K562 (cell line): ENCODE results near the gene HUS1. TPM values are rescaled to one million over a fixed set of nuclear protein-coding genes. Genes with fewer than 3 reads are reported as not detected.

ENCODE experiments used
- ATAC-seq: fragments of 200-7000 bp; cut with Tn5 transposase; 3 replicates; pipeline ENCODE4 v1.9.1; 2020; ENCODE audit warnings: moderate library complexity
- BruUV-seq: library from RNA; stranded (reverse); fragments of 400-500 nt; replicated peaks from 2 replicates; lab custom pipeline; 2021; lab: Mats Ljungman, UMichigan
- CTCF ChIA-PET: fragments of 300-600 bp; formaldehyde crosslinking; extraction: SDS; loops from one replicate; lab custom pipeline; 2021; ENCODE audit warnings: low intra/inter-chr PET ratio; lab: Yijun Ruan, JAX
- POLR2A ChIA-PET: fragments of 300-600, 350-650 bp; sonication (Branson Sonifier 250); formaldehyde crosslinking; extraction: SDS; loops from one replicate; lab custom pipeline; 2021; ENCODE audit warnings: antibody characterized with exemption, inconsistent platforms; lab: Yijun Ruan, JAX
- DNase-seq, 4 experiments: peaks; one replicate each; pipeline versions ENCODE4 v3.0.0 to v3.0.0-alpha.2; 2011 to 2018; ENCODE audit warnings: low spot score in 3 of 4, mixed read lengths in 3 of 4; ENCODE audit errors: extremely low read depth in 1 of 4
- FAIRE-seq: peaks from 2 replicates; lab custom pipeline; 2011; peaks lifted over from hg19 to GRCh38; lab: Jason Lieb, UNC
- H2AFZ ChIP-seq: 2 replicates; pipeline ENCODE4 v1.6.0; 2011; ENCODE audit warnings: low read depth, low read length, control low read depth, inconsistent platforms
- H3K27ac ChIP-seq: fragments of 200-600 bp; 3 replicates; pipeline ENCODE4 v1.8.0; 2011; ENCODE audit warnings: low read depth, mild to moderate bottlenecking, control low read depth, inconsistent platforms, low read length, moderate library complexity, mixed read lengths; ENCODE audit errors: extremely low read depth
- H3K27me3 ChIP-seq, 2 experiments: fragments of 300-600 bp in 1 of 2; 2 replicates in 1 of 2; 3 replicates in 1 of 2; pipeline versions ENCODE4 v1.6.0 to v1.8.0; 2011; ENCODE audit warnings: inconsistent platforms in 2 of 2, low read length in 2 of 2, mild to moderate bottlenecking in 1 of 2, mixed read lengths in 1 of 2, moderate library complexity in 1 of 2; ENCODE audit not compliant: control insufficient read depth in 2 of 2, insufficient read depth in 2 of 2
- H3K36me3 ChIP-seq: fragments of 300-600 bp; 3 replicates; pipeline ENCODE4 v1.8.0; 2011; ENCODE audit warnings: mild to moderate bottlenecking, low read length, inconsistent platforms; ENCODE audit not compliant: control insufficient read depth, insufficient read depth
- H3K4me1 ChIP-seq, 2 experiments: fragments of 200-600 bp in 1 of 2; replicated peaks in 1 of 2; 2 replicates in 1 of 2; 3 replicates in 1 of 2; pipeline versions ENCODE4 v1.5.1 to v1.8.0; 2011; ENCODE audit warnings: inconsistent platforms in 2 of 2, low read length in 2 of 2, mild to moderate bottlenecking in 1 of 2, mixed read lengths in 1 of 2, moderate library complexity in 1 of 2; ENCODE audit not compliant: control insufficient read depth in 2 of 2, insufficient read depth in 2 of 2
- H3K4me2 ChIP-seq: 2 replicates; pipeline ENCODE4 v1.6.1; 2011; ENCODE audit warnings: low read length, control low read depth, inconsistent platforms, mixed read lengths; ENCODE audit not compliant: insufficient read depth
- H3K4me3 ChIP-seq: fragments of 200-600 bp; sonication (generic), shearing (Covaris generic); 2 replicates; pipeline ENCODE4 v1.5.1; 2016; ENCODE audit warnings: control low read depth, inconsistent platforms
- H3K79me2 ChIP-seq: fragments of 200-600 bp; 3 replicates; pipeline ENCODE4 v1.8.0; 2011; ENCODE audit warnings: low read length, inconsistent platforms; ENCODE audit not compliant: control insufficient read depth, insufficient read depth
- H3K9ac ChIP-seq, 2 experiments: 2 replicates each; pipeline versions ENCODE4 v1.6.0 to v1.6.1; 2011; ENCODE audit warnings: low read depth in 2 of 2, low read length in 2 of 2, control low read depth in 1 of 2, inconsistent platforms in 1 of 2, mild to moderate bottlenecking in 1 of 2, mixed read lengths in 1 of 2; ENCODE audit not compliant: insufficient read depth in 1 of 2
- H3K9me1 ChIP-seq: one replicate; pipeline ENCODE4 v1.6.0; 2011; ENCODE audit warnings: inconsistent platforms, mild to moderate bottlenecking, low read length, moderate library complexity; ENCODE audit not compliant: control insufficient read depth, insufficient read depth
- H3K9me3 ChIP-seq: replicated peaks from 2 replicates; pipeline ENCODE4 v1.5.1; 2011; ENCODE audit warnings: low read depth, low read length, inconsistent platforms; ENCODE audit not compliant: control insufficient read depth, insufficient read depth
- H4K20me1 ChIP-seq: replicated peaks from 2 replicates; pipeline ENCODE4 v1.6.1; 2011; ENCODE audit warnings: low read length, inconsistent platforms, mixed read lengths; ENCODE audit not compliant: control insufficient read depth, insufficient read depth
- AFF1 ChIP-seq, 2 experiments: fragments of 450-650 bp; IDR thresholded peaks; 2 replicates each; pipeline ENCODE4 v1.6.1; 2018; ENCODE audit warnings: mild to moderate bottlenecking in 2 of 2, low read depth in 1 of 2; ENCODE audit not compliant: partially characterized antibody in 2 of 2
- DLX4 ChIP-seq: fragments of 250-450 bp; sonication (Bioruptor Pico); IDR thresholded peaks from 2 replicates; pipeline ENCODE4 v1.6.1; 2021; ENCODE audit warnings: mild to moderate bottlenecking
- E2F4 ChIP-seq: sonication (generic); formaldehyde crosslinking; IDR thresholded peaks from 2 replicates; pipeline ENCODE4 v1.8.0; 2022; ENCODE audit warnings: mild to moderate bottlenecking, low read depth, missing genetic modification reagents
- ETS1 ChIP-seq: conservative IDR thresholded peaks from 2 replicates; pipeline ENCODE4 v1.6.1; 2011; ENCODE audit warnings: low read depth, mild to moderate bottlenecking, low read length; ENCODE audit not compliant: control insufficient read depth
- FIP1L1 ChIP-seq: fragments of 200-400 bp; formaldehyde crosslinking; IDR thresholded peaks from 2 replicates; pipeline ENCODE4 v1.6.1; 2018; ENCODE audit warnings: mild to moderate bottlenecking, low read depth, low read length; ENCODE audit not compliant: poor library complexity, severe bottlenecking
- PBX2 ChIP-seq, 2 experiments: IDR thresholded peaks in 1 of 2; conservative IDR thresholded peaks in 1 of 2; 2 replicates each; pipeline ENCODE4 v1.6.1; 2016; ENCODE audit warnings: low read depth in 2 of 2, mild to moderate bottlenecking in 1 of 2, missing compliant biosample characterization in 1 of 2, missing genetic modification characterization in 1 of 2, moderate library complexity in 1 of 2
- POLR3A ChIP-seq: IDR thresholded peaks from 2 replicates; pipeline ENCODE4 v1.6.1; 2011; ENCODE audit warnings: borderline replicate concordance, mild to moderate bottlenecking, moderate library complexity; ENCODE audit not compliant: insufficient read length, insufficient read depth; ENCODE audit errors: extremely low read depth
- RFX1 ChIP-seq: fragments of 450-650 bp; IDR thresholded peaks from 2 replicates; pipeline ENCODE4 v1.6.1; 2016; ENCODE audit warnings: mild to moderate bottlenecking, moderate library complexity
- SREBF2 ChIP-seq: sonication (generic); formaldehyde crosslinking; IDR thresholded peaks from 2 replicates; pipeline ENCODE4 v1.4.0; 2020; ENCODE audit warnings: mild to moderate bottlenecking, missing genetic modification reagents
- TAF7 ChIP-seq: fragments of 450-650 bp; IDR thresholded peaks from 2 replicates; pipeline ENCODE4 v1.6.1; 2016; ENCODE audit warnings: missing genetic modification characterization, missing compliant biosample characterization
- ZNF121 ChIP-seq: sonication (generic); formaldehyde crosslinking; conservative IDR thresholded peaks from 2 replicates; pipeline ENCODE4 v1.8.0; 2022; ENCODE audit warnings: missing genetic modification reagents
- ZNF586 ChIP-seq: fragments of 450-650 bp; formaldehyde crosslinking; conservative IDR thresholded peaks from 2 replicates; pipeline ENCODE4 v1.4.0; 2020; ENCODE audit warnings: mild to moderate bottlenecking, moderate library complexity
- WGBS: fragments of 100-300 bp; shearing (Covaris generic); methylation state at CpG from one replicate; pipeline ENCODE4 v1.1.6; 2016; ENCODE audit warnings: low coverage, mixed read lengths; ENCODE audit not compliant: insufficient coverage; ENCODE audit errors: missing lambda C conversion rate; 5-methylcytosine and 5-hydroxymethylcytosine counted together
- in situ Hi-C: fragments of 300-500 bp; cut with MboI; formaldehyde crosslinking; loops from 4 replicates; pipeline ENCODE4 v1.15.0; 2018; ENCODE audit warnings: inconsistent platforms, mixed read lengths
- intact Hi-C: fragments of 100-400 bp; cut with micrococcal nuclease; formaldehyde crosslinking; loops from 2 replicates; pipeline ENCODE4 v1.14.2; 2022
- polyA plus RNA-seq, 8 experiments: library from polyadenylated mRNA; depleted of rRNA in 4 of 8; stranded (reverse) in 5 of 8; unstranded in 3 of 8; fragments of >200 nt; fragmentation: Nextera tagmentation in 2 of 8; fragmentation: Illumina TruSeq in 1 of 8; extraction: Ambion mirVana in 2 of 8; extraction: Trizol in 1 of 8; gene quantifications; 2 replicates each; pipeline versions ENCODE4 v1.2.1 to v1.2.3, GENCODE V29; 2011 to 2014; ENCODE audit warnings: inconsistent platforms in 1 of 8, missing spikeins in 1 of 8
- total RNA-seq, 7 experiments: library from RNA; depleted of rRNA in 6 of 7; stranded (reverse); fragments of >200 nt in 6 of 7; fragmentation: Illumina TruSeq in 2 of 7; extraction: Trizol in 2 of 7; gene quantifications; 2 replicates each; pipeline versions ENCODE4 v1.2.1 to v1.2.3, GENCODE V29; 2011 to 2021; ENCODE audit warnings: low replicate concordance in 1 of 7

The HUS1 gene
- total and polyA plus RNA-seq, 9 of the 15 experiments (the other 6 are each of a cell fraction or from before 2014, with no cell fraction given) = 11.5 to 27.0 (median 16.5) TPM

GRCh38 chr7:47970761-47971160 lies 8.7 kb downstream of the HUS1 start:
- H3K9ac ChIP-seq = no peak overlapping the region
- H3K9me3 ChIP-seq = no peaks in the 10 kb centered on the region
- DNase-seq = no peak
- ChIA-PET CTCF (interaction anchor here (0.6 kb wide), 1 partner anchor 24 kb away, joined by 3 read pairs; no protein-coding TSS in a partner anchor), POLR2A (no interaction called here)
- peaks cover 81% of the 10 kb centered on the region for H3K36me3 ChIP-seq
- intact Hi-C loops (no loop called here), in situ Hi-C loops (no loop called here)
- FAIRE-seq = no peak
- no TSS peak for BruUV-seq
- H3K4me2 ChIP-seq = no peak overlapping the region
- no peaks in the 10 kb centered on the region for H3K79me2 ChIP-seq
- no peaks in the 10 kb centered on the region for H3K27me3 ChIP-seq
- H3K27ac ChIP-seq = no peak overlapping the region
- ATAC-seq = no peak
- no peaks in the 10 kb centered on the region for H3K4me1 ChIP-seq
- 88% methylated on average over 1 of the region's 1 CpG for WGBS
- no peak overlapping the region for H3K4me3 ChIP-seq
- H4K20me1 ChIP-seq = no peaks in the 10 kb centered on the region
- no peaks in the 10 kb centered on the region for H3K9me1 ChIP-seq
- H2AFZ ChIP-seq = no peak overlapping the region
- no peak for TF ChIP-seq ZNF121 (CRISPR knock-in tag)
- TF ChIP-seq ZNF586 (CRISPR knock-in tag) = no peak
- no peak for TF ChIP-seq ETS1
- no peak for TF ChIP-seq FIP1L1
- no peak for TF ChIP-seq PBX2 (CRISPR knock-in tag; IDR thresholded peaks at IDR 0.05; ENCODE audit: low read depth)
- no peak for TF ChIP-seq PBX2 (tag; conservative IDR thresholded peaks at IDR 0.05; ENCODE audit: low read depth)
- TF ChIP-seq AFF1 (IDR thresholded peaks at IDR 0.05; ENCODE audit: low read depth in 1 of 2, partially characterized antibody in 2 of 2) = no peak
- no peak for TF ChIP-seq POLR3A
- TF ChIP-seq RFX1 = no peak
- TF ChIP-seq SREBF2 (CRISPR knock-in tag) = no peak
- no peak for TF ChIP-seq TAF7 (tag)
- no peak for TF ChIP-seq E2F4 (CRISPR knock-in tag)
- no peak for TF ChIP-seq DLX4 (CRISPR knock-in tag)
